HepG2 (cell line): ENCODE results near the gene PUS1. TPM values are rescaled to one million over a fixed set of nuclear protein-coding genes. Genes with fewer than 3 reads are reported as not detected.

Source experiments
- CAMTA2 ChIP-seq: sonication (generic); formaldehyde crosslinking; IDR thresholded peaks from 2 replicates; pipeline ENCODE4 v1.4.0; 2020; ENCODE audit warnings: mild to moderate bottlenecking, missing genetic modification reagents, borderline replicate concordance
- ETV5 ChIP-seq: IDR thresholded peaks from 2 replicates; pipeline ENCODE4 v1.6.1; 2018; ENCODE audit warnings: missing biosample characterization, missing genetic modification reagents, inconsistent platforms, borderline replicate concordance
- HNRNPL ChIP-seq: fragments of 200-400 bp; formaldehyde crosslinking; IDR thresholded peaks from 2 replicates; pipeline ENCODE4 v1.6.1; 2017; ENCODE audit warnings: mild to moderate bottlenecking, low read depth, low read length
- LCORL ChIP-seq, 2 experiments: fragments of 450-650 bp in 1 of 2; sonication (generic) in 1 of 2; formaldehyde crosslinking in 1 of 2; IDR thresholded peaks; 2 replicates each; pipeline versions ENCODE4 v1.5.0 to v1.6.1; 2017 to 2020; ENCODE audit warnings: antibody characterized with exemption in 1 of 2, missing genetic modification reagents in 1 of 2
- MED8 ChIP-seq: sonication (generic); formaldehyde crosslinking; IDR thresholded peaks from 2 replicates; pipeline ENCODE4 v1.8.1; 2023; ENCODE audit warnings: mild to moderate bottlenecking, missing genetic modification reagents; ENCODE audit not compliant: insufficient replicate concordance
- SOX6 ChIP-seq, 2 experiments: fragments of 450-650 bp in 1 of 2; sonication (generic) in 1 of 2; formaldehyde crosslinking in 1 of 2; IDR thresholded peaks; 2 replicates each; pipeline versions ENCODE4 v1.4.0 to v1.6.1; 2017 to 2020; ENCODE audit warnings: antibody characterized with exemption in 1 of 2, mild to moderate bottlenecking in 1 of 2, missing genetic modification reagents in 1 of 2
- ZFYVE20 ChIP-seq: sonication (generic); formaldehyde crosslinking; IDR thresholded peaks from 2 replicates; pipeline ENCODE4 v1.8.0; 2023; ENCODE audit warnings: low read depth, mild to moderate bottlenecking, moderate library complexity, missing genetic modification reagents, borderline replicate concordance
- ZNF160 ChIP-seq: sonication (generic); formaldehyde crosslinking; IDR thresholded peaks from 2 replicates; pipeline ENCODE4 v1.8.0; 2022; ENCODE audit warnings: mild to moderate bottlenecking, inconsistent platforms, missing genetic modification reagents
- ZNF724P ChIP-seq: sonication (generic); formaldehyde crosslinking; IDR thresholded peaks from 2 replicates; pipeline ENCODE4 v1.8.0; 2022; ENCODE audit warnings: missing genetic modification reagents, borderline replicate concordance
- ZNF772 ChIP-seq: sonication (generic); formaldehyde crosslinking; IDR thresholded peaks from 2 replicates; pipeline ENCODE4 v1.5.0; 2020; ENCODE audit warnings: mild to moderate bottlenecking, missing genetic modification reagents
- ZNF883 ChIP-seq: sonication (generic); formaldehyde crosslinking; IDR thresholded peaks from 2 replicates; pipeline ENCODE4 v1.5.1; 2020; ENCODE audit warnings: mild to moderate bottlenecking, missing genetic modification reagents; ENCODE audit errors: not compliant biosample characterization
- ZSCAN25 ChIP-seq: sonication (generic); formaldehyde crosslinking; IDR thresholded peaks from 2 replicates; pipeline ENCODE4 v1.8.0; 2022; ENCODE audit warnings: mild to moderate bottlenecking, missing genetic modification reagents
- polyA plus RNA-seq, 8 experiments: library from polyadenylated mRNA; depleted of rRNA in 3 of 8; stranded (reverse) in 7 of 8; unstranded in 1 of 8; fragments of >200 nt; fragmentation: Illumina TruSeq in 4 of 8; extraction: Trizol in 4 of 8; gene quantifications; 2 replicates each; pipeline versions ENCODE4 v1.2.1 to v1.2.3, GENCODE V29; 2011 to 2016; ENCODE audit warnings: low read depth in 4 of 8, missing spikeins in 1 of 8, mixed read lengths in 1 of 8; ENCODE audit not compliant: insufficient read depth in 1 of 8
- total RNA-seq, 5 experiments: library from RNA; depleted of rRNA; stranded (reverse); fragments of >200 nt; fragmentation: Illumina TruSeq; extraction: Trizol; gene quantifications; 2 replicates each; pipeline ENCODE4 v1.2.3, GENCODE V29; 2016; ENCODE audit warnings: low read depth in 1 of 5
- TF ChIP-seq, protein P1 (sequence below): IDR thresholded peaks from 2 replicates; pipeline ENCODE4 v1.6.1; 2012; ENCODE audit warnings: inconsistent platforms
- TF ChIP-seq, protein P2 (sequence below): sonication (generic); formaldehyde crosslinking; IDR thresholded peaks from 2 replicates; pipeline ENCODE4 v1.4.0; 2020; ENCODE audit warnings: missing genetic modification reagents
- TF ChIP-seq, protein P3 (sequence below): IDR thresholded peaks from 2 replicates; pipeline ENCODE4 v1.6.1; 2016; ENCODE audit warnings: mild to moderate bottlenecking
- TF ChIP-seq, protein P4 (sequence below): sonication (generic); formaldehyde crosslinking; IDR thresholded peaks from 2 replicates; pipeline ENCODE4 v1.4.0; 2020; ENCODE audit warnings: missing genetic modification reagents

PUS1 gene
- total and polyA plus RNA-seq, 2 of the 13 experiments (the other 11 are each of a cell fraction or from before 2014, with no cell fraction given): 19.2 to 24.7 TPM

DNA sequence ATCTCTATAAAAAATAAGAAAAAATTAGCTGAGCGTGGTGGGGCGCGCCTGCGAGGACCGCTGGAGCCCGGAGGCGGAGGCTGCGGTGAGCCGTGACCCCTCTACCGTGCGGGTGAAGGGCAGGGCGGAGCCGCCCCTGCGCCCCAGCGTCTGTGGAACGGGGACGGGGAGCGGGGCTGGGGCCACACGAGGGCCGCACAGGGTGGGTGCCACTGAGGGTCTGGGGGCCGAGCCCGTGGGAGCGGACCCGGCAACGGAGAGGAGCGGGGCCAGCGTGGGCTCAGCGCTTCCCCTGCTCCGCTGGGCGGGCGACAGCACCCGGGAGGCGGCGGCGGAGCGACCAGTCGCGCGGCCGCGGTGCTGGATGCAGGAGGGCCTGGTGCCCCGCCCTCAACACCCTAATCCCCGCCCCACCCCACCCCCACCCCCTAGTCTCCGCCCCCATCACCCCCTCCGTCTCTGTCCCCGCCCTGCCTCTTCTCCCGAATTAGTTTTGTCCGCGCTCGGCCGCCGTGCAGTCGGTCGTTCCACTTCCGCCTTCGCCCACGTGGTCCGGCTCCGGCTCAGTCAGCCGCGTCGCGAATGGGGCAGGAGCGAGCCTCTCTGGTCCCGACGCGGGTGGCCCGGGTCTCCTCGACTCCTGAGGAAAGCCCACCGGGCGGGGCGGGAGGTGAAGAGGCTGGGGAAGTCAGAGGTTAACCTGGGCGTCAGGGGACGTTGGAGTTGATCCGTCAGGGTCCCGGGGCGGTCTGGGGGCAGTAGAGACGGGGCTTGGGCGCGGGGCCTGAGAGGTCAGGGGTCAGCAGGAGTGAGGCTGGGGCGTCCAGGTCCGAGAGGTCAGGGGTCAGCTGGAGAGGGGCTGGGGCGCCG, at the start of gene PUS1 (continued):
- TF ChIP-seq ZFYVE20 (CRISPR knock-in tag) (no peak), SOX6 (IDR thresholded peaks at IDR 0.05) (no peak), SOX6 (CRISPR knock-in tag; IDR thresholded peaks at IDR 0.05) (peak; percentile 68), LCORL (IDR thresholded peaks at IDR 0.05) (no peak), LCORL (CRISPR knock-in tag; IDR thresholded peaks at IDR 0.05) (peak; percentile 72), ZNF883 (CRISPR knock-in tag) (peak; percentile 29), ZNF724P (CRISPR knock-in tag) (peak; percentile 47; the same call in 1 of the 2 replicates), ZSCAN25 (peak; percentile 73), CAMTA2 (CRISPR knock-in tag) (0 out of 2 replicates have a peak, but pooled peaks have one; percentile 70), ETV5 (CRISPR knock-in tag) (peak; percentile 66), ZNF160 (CRISPR knock-in tag) (0 out of 2 replicates have a peak, but pooled peaks have one; percentile 21), MED8 (CRISPR knock-in tag) (peak; percentile 92), HNRNPL (no peak), ZNF772 (CRISPR knock-in tag) (peak; percentile 77; the same call in 1 of the 2 replicates)
- TF ChIP-seq, protein P1, sequence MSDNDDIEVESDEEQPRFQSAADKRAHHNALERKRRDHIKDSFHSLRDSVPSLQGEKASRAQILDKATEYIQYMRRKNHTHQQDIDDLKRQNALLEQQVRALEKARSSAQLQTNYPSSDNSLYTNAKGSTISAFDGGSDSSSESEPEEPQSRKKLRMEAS: peak; percentile 99
- TF ChIP-seq, protein P2, sequence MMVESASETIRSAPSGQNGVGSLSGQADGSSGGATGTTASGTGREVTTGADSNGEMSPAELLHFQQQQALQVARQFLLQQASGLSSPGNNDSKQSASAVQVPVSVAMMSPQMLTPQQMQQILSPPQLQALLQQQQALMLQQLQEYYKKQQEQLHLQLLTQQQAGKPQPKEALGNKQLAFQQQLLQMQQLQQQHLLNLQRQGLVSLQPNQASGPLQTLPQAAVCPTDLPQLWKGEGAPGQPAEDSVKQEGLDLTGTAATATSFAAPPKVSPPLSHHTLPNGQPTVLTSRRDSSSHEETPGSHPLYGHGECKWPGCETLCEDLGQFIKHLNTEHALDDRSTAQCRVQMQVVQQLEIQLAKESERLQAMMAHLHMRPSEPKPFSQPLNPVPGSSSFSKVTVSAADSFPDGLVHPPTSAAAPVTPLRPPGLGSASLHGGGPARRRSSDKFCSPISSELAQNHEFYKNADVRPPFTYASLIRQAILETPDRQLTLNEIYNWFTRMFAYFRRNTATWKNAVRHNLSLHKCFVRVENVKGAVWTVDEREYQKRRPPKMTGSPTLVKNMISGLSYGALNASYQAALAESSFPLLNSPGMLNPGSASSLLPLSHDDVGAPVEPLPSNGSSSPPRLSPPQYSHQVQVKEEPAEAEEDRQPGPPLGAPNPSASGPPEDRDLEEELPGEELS (CRISPR knock-in tag): 0 out of 2 replicates have a peak, but pooled peaks have one; percentile 3
- TF ChIP-seq, protein P3, sequence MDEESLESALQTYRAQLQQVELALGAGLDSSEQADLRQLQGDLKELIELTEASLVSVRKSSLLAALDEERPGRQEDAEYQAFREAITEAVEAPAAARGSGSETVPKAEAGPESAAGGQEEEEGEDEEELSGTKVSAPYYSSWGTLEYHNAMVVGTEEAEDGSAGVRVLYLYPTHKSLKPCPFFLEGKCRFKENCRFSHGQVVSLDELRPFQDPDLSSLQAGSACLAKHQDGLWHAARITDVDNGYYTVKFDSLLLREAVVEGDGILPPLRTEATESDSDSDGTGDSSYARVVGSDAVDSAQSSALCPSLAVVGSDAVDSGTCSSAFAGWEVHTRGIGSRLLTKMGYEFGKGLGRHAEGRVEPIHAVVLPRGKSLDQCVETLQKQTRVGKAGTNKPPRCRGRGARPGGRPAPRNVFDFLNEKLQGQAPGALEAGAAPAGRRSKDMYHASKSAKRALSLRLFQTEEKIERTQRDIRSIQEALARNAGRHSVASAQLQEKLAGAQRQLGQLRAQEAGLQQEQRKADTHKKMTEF (CRISPR knock-in tag): peak; percentile 54
- TF ChIP-seq, protein P4, sequence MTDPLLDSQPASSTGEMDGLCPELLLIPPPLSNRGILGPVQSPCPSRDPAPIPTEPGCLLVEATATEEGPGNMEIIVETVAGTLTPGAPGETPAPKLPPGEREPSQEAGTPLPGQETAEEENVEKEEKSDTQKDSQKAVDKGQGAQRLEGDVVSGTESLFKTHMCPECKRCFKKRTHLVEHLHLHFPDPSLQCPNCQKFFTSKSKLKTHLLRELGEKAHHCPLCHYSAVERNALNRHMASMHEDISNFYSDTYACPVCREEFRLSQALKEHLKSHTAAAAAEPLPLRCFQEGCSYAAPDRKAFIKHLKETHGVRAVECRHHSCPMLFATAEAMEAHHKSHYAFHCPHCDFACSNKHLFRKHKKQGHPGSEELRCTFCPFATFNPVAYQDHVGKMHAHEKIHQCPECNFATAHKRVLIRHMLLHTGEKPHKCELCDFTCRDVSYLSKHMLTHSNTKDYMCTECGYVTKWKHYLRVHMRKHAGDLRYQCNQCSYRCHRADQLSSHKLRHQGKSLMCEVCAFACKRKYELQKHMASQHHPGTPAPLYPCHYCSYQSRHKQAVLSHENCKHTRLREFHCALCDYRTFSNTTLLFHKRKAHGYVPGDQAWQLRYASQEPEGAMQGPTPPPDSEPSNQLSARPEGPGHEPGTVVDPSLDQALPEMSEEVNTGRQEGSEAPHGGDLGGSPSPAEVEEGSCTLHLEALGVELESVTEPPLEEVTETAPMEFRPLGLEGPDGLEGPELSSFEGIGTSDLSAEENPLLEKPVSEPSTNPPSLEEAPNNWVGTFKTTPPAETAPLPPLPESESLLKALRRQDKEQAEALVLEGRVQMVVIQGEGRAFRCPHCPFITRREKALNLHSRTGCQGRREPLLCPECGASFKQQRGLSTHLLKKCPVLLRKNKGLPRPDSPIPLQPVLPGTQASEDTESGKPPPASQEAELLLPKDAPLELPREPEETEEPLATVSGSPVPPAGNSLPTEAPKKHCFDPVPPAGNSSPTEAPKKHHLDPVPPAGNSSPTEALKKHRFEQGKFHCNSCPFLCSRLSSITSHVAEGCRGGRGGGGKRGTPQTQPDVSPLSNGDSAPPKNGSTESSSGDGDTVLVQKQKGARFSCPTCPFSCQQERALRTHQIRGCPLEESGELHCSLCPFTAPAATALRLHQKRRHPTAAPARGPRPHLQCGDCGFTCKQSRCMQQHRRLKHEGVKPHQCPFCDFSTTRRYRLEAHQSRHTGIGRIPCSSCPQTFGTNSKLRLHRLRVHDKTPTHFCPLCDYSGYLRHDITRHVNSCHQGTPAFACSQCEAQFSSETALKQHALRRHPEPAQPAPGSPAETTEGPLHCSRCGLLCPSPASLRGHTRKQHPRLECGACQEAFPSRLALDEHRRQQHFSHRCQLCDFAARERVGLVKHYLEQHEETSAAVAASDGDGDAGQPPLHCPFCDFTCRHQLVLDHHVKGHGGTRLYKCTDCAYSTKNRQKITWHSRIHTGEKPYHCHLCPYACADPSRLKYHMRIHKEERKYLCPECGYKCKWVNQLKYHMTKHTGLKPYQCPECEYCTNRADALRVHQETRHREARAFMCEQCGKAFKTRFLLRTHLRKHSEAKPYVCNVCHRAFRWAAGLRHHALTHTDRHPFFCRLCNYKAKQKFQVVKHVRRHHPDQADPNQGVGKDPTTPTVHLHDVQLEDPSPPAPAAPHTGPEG (CRISPR knock-in tag): 0 out of 2 replicates have a peak, but pooled peaks have one; percentile 48
